Panc1 (cell line): Measurements from ENCODE around the gene CRADD. TPM values are rescaled to one million over a fixed set of nuclear protein-coding genes. Genes with fewer than 3 reads are reported as not detected.

Experiments used
- ATAC-seq: fragments of 200-7000 bp; cut with Tn5 transposase; 2 replicates; pipeline ENCODE4 v1.9.1; 2020; ENCODE audit warnings: mild to moderate bottlenecking, moderate library complexity
- BruUV-seq: library from RNA; stranded (reverse); fragments of 400-500 nt; replicated peaks from 2 replicates; lab custom pipeline; 2021; lab: Mats Ljungman, UMichigan
- CTCF ChIA-PET: fragments of 300-600 bp; sonication (Branson Sonifier 250); formaldehyde crosslinking; loops from one replicate; lab custom pipeline; 2022; ENCODE audit warnings: antibody characterized with exemption; lab: Charles Lee
- POLR2A ChIA-PET: fragments of 300-600 bp; sonication (Branson Sonifier 250); formaldehyde crosslinking; loops from one replicate; lab custom pipeline; 2022; ENCODE audit warnings: antibody characterized with exemption; lab: Charles Lee
- DNase-seq: peaks from one replicate; pipeline ENCODE4 v3.0.0-alpha.2; 2010; ENCODE audit warnings: low read depth, low spot score
- H3K27ac ChIP-seq: 2 replicates; pipeline ENCODE4 v1.5.1; 2011; ENCODE audit warnings: mild to moderate bottlenecking, low read length, inconsistent platforms
- H3K27me3 ChIP-seq: fragments of 200-500 bp; sonication (Bioruptor generic); 2 replicates; pipeline ENCODE4 v1.6.0; 2014; ENCODE audit warnings: low read length, inconsistent platforms; ENCODE audit not compliant: control insufficient read depth, insufficient read depth
- H3K36me3 ChIP-seq: fragments of 200-500 bp; sonication (Bioruptor generic); 2 replicates; pipeline ENCODE4 v1.5.1; 2014; ENCODE audit warnings: inconsistent platforms, mild to moderate bottlenecking, low read length, moderate library complexity; ENCODE audit not compliant: control insufficient read depth, insufficient read depth
- H3K4me1 ChIP-seq: 2 replicates; pipeline ENCODE4 v1.5.1; 2011; ENCODE audit warnings: inconsistent platforms, mild to moderate bottlenecking, low read length, moderate library complexity; ENCODE audit not compliant: control insufficient read depth, insufficient read depth
- H3K4me3 ChIP-seq, 2 experiments: 2 replicates each; pipeline ENCODE4 v1.5.1; 2011 to 2012; ENCODE audit warnings: low read depth in 2 of 2, low read length in 2 of 2, mild to moderate bottlenecking in 2 of 2, inconsistent platforms in 1 of 2, moderate library complexity in 1 of 2
- H3K9me3 ChIP-seq: fragments of 200-500 bp; sonication (Bioruptor generic); 2 replicates; pipeline ENCODE4 v1.5.1; 2014; ENCODE audit warnings: low read depth, mild to moderate bottlenecking, inconsistent platforms, low read length, moderate library complexity; ENCODE audit not compliant: control insufficient read depth, insufficient read depth
- CTCF ChIP-seq: fragments of 450-650 bp; IDR thresholded peaks from 2 replicates; pipeline ENCODE4 v1.5.1; 2017; ENCODE audit warnings: mild to moderate bottlenecking
- POLR2AphosphoS5 ChIP-seq: IDR thresholded peaks from 2 replicates; pipeline ENCODE4 v1.6.1; 2012; ENCODE audit warnings: mild to moderate bottlenecking, low read depth, low read length, moderate library complexity
- REST ChIP-seq, 2 experiments: IDR thresholded peaks; 2 replicates each; pipeline ENCODE4 v1.6.1; 2011 to 2012; ENCODE audit warnings: low read depth in 2 of 2, control low read depth in 1 of 2, low read length in 1 of 2, mild to moderate bottlenecking in 1 of 2, moderate library complexity in 1 of 2; ENCODE audit not compliant: insufficient read depth in 1 of 2
- SIN3A ChIP-seq: IDR thresholded peaks from 2 replicates; pipeline ENCODE4 v1.6.1; 2012; ENCODE audit warnings: low read depth, mild to moderate bottlenecking, low read length, moderate library complexity, borderline replicate concordance; ENCODE audit not compliant: insufficient read depth
- in situ Hi-C: cut with HindIII; loops from 2 replicates; pipeline ENCODE4 v1.10.0; 2016; ENCODE audit warnings: low sequenced_read_pairs, low pct_unique_long_range_greater_than_20kb
- intact Hi-C: fragments of 100-400 bp; cut with micrococcal nuclease; formaldehyde crosslinking; loops from one replicate; pipeline ENCODE4 v1.10.0; 2022; ENCODE audit not compliant: unreplicated experiment
- total RNA-seq: library from RNA; stranded (reverse); gene quantifications from one replicate; pipeline ENCODE4 v1.2.1, GENCODE V29; 2021; ENCODE audit not compliant: unreplicated experiment

CRADD gene
- total RNA-seq, 1 experiment from 2014 or later = 7.0 TPM

GRCh38 chr12:93802698-93803423 lies 125.7 kb downstream of the CRADD start:
- CTCF ChIA-PET = no interaction called here
- in situ Hi-C loops (no loop called here), intact Hi-C loops (no loop called here)
- no TSS peak for BruUV-seq
- Histone ChIP-seq H3K36me3 (no peaks in the 10 kb centered on the region), H3K4me1 (no peaks in the 10 kb centered on the region), H3K27ac (no peak overlapping the region), H3K27me3 (no peaks in the 10 kb centered on the region), H3K4me3 (no peak overlapping the region), H3K9me3 (no peaks in the 10 kb centered on the region)
- ATAC-seq (no peak), DNase-seq (no peak)
- no peak for TF ChIP-seq POLR2AphosphoS5
- peak; percentile 39 for TF ChIP-seq CTCF
- POLR2A ChIA-PET = no interaction called here

- in situ Hi-C loops (no loop called here), intact Hi-C loops (no loop called here)
- TF ChIP-seq POLR2AphosphoS5 (no peak), CTCF (no peak)
- ATAC-seq (no peak), DNase-seq (no peak)
- H3K36me3 ChIP-seq = no peaks in the 10 kb centered on the region
- H3K4me1 ChIP-seq = no peaks in the 10 kb centered on the region
- no TSS peak for BruUV-seq
- H3K4me3 ChIP-seq = no peak overlapping the region
- no peak overlapping the region for H3K27ac ChIP-seq
- ChIA-PET CTCF (no interaction called here), POLR2A (no interaction called here)
- H3K9me3 ChIP-seq = no peaks in the 10 kb centered on the region
- no peaks in the 10 kb centered on the region for H3K27me3 ChIP-seq
Observed at GRCh38 chr12:93803424-93803807, 126.2 kb downstream of the CRADD start.

GRCh38 chr12:93804392-93805179 lies 127.4 kb downstream of the CRADD start:
- Histone ChIP-seq H3K4me3 (no peak overlapping the region), H3K4me1 (no peaks in the 10 kb centered on the region), H3K36me3 (no peaks in the 10 kb centered on the region), H3K9me3 (no peaks in the 10 kb centered on the region), H3K27me3 (no peaks in the 10 kb centered on the region), H3K27ac (no peak overlapping the region)
- ATAC-seq (no peak), DNase-seq (no peak)
- CTCF ChIA-PET = no interaction called here
- in situ Hi-C loops = no loop called here
- POLR2A ChIA-PET = no interaction called here
- intact Hi-C loops = no loop called here
- no TSS peak for BruUV-seq
- no peak for TF ChIP-seq REST (IDR thresholded peaks at IDR 0.05; ENCODE audit: insufficient read depth in 1 of 2, low read depth in 2 of 2, low read length in 1 of 2)
- no peak for TF ChIP-seq CTCF
- TF ChIP-seq SIN3A = no peak
